ENCODE data around the gene KIAA1328. TPM values are rescaled to one million over a fixed set of nuclear protein-coding genes. Genes with fewer than 3 reads are reported as not detected.

Gene KIAA1328
- total and polyA plus RNA-seq, 9 of the 15 experiments (the other 6 are each of a cell fraction or from before 2014, with no cell fraction given) = 4.0 to 8.6 (median 7.4) TPM

GRCh38 chr18:37006742-37007141 lies 177.8 kb downstream of the KIAA1328 start (continued):
- no peak for TF ChIP-seq ARID3A (IDR thresholded peaks at IDR 0.05; ENCODE audit: borderline replicate concordance, low read depth, low read length)
- no peak for TF ChIP-seq ZBTB17 (CRISPR knock-in tag; IDR thresholded peaks at IDR 0.05)
- no peak for TF ChIP-seq ZNF282 (CRISPR knock-in tag; IDR thresholded peaks at IDR 0.05)
- no peak for TF ChIP-seq CHD4 (IDR thresholded peaks at IDR 0.05; ENCODE audit: insufficient read depth, insufficient replicate concordance, low read depth, low read length, poor library complexity, severe bottlenecking)
- TF ChIP-seq ZNF23 (CRISPR knock-in tag; IDR thresholded peaks at IDR 0.05) = no peak
- TF ChIP-seq ZNF655 (CRISPR knock-in tag; IDR thresholded peaks at IDR 0.05) = no peak
- no peak for TF ChIP-seq ZEB2 (IDR thresholded peaks at IDR 0.05)

DNA sequence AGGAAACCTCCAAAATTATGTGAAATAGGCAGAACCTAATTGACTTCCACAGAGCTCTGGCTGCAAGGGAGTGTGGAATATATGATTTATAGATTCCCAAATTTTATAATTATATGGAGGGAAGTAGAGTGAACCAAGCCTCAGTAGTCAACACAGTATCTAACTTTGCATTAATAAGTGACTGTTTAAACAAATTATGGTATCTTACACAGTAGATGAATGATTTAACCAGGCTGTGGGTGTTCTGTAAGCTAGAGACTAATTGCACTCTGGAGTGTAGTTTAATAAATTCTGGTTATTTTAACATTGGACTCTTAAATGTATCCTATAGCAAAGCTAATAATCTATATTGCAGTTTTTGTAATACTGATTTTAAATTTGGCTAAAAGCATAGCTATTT lies 183.5 kb downstream of the KIAA1328 start:
- no peaks in the 10 kb centered on the region for H3K9me3 ChIP-seq (replicated peaks; ENCODE audit: control insufficient read depth, insufficient read depth, low read depth, low read length)
- H3K4me2 ChIP-seq (ENCODE audit: insufficient read depth, low read length) = no peak overlapping the region
- in situ Hi-C loops (cut with MboI) (no loop called here), intact Hi-C loops (cut with micrococcal nuclease) (no loop called here)
- H4K20me1 ChIP-seq (replicated peaks; ENCODE audit: control insufficient read depth, insufficient read depth, low read length) = no peaks in the 10 kb centered on the region
- TF ChIP-seq ZNF551 (CRISPR knock-in tag; IDR thresholded peaks at IDR 0.05) = no peak
- TF ChIP-seq CHD4 (IDR thresholded peaks at IDR 0.05; ENCODE audit: insufficient read depth, insufficient replicate concordance, low read depth, low read length, poor library complexity, severe bottlenecking) = no peak
- TF ChIP-seq PHF21A (IDR thresholded peaks at IDR 0.05; ENCODE audit: borderline replicate concordance, low read depth) = no peak
- TF ChIP-seq KAT7 (CRISPR knock-in tag; IDR thresholded peaks at IDR 0.05; ENCODE audit: borderline replicate concordance) = no peak
- no peak for TF ChIP-seq ZNF217 (CRISPR knock-in tag; IDR thresholded peaks at IDR 0.05)
- TF ChIP-seq TFAM (CRISPR knock-in tag; conservative IDR thresholded peaks at IDR 0.05) = no peak
- TF ChIP-seq KAT2B (IDR thresholded peaks at IDR 0.05; ENCODE audit: low read depth, low read length) = no peak
- TF ChIP-seq RBM34 (IDR thresholded peaks at IDR 0.05; ENCODE audit: borderline replicate concordance, insufficient read depth, low read length) = no peak
- TF ChIP-seq ZNF785 (CRISPR knock-in tag; IDR thresholded peaks at IDR 0.05) = no peak
- TF ChIP-seq HOXB6 (CRISPR knock-in tag; IDR thresholded peaks at IDR 0.05; ENCODE audit: borderline replicate concordance) = no peak
- TF ChIP-seq ZNF133 (CRISPR knock-in tag; IDR thresholded peaks at IDR 0.05) = no peak
- TF ChIP-seq XRCC5 (IDR thresholded peaks at IDR 0.05; ENCODE audit: low read depth, low read length) = no peak
- no peak for TF ChIP-seq KHSRP (IDR thresholded peaks at IDR 0.05)
- H3K36me3 ChIP-seq (ENCODE audit: control insufficient read depth, insufficient read depth, low read length) = no peaks in the 10 kb centered on the region
- ChIA-PET POLR2A (no interaction called here), CTCF (ENCODE audit: low intra/inter-chr PET ratio) (no interaction called here)
- FAIRE-seq (no peak), ATAC-seq (no peak), DNase-seq (ENCODE audit: extremely low read depth in 1 of 4, low spot score in 3 of 4) (no peak)
- no peaks in the 10 kb centered on the region for H3K79me2 ChIP-seq (ENCODE audit: control insufficient read depth, insufficient read depth, low read length)
- no peak overlapping the region for H3K4me3 ChIP-seq
- no peak overlapping the region for H3K27ac ChIP-seq (ENCODE audit: extremely low read depth, low read depth, low read length)
- H3K27me3 ChIP-seq (ENCODE audit: control insufficient read depth in 2 of 2, insufficient read depth in 2 of 2, low read length in 2 of 2) = no peaks in the 10 kb centered on the region
- H3K9ac ChIP-seq (ENCODE audit: insufficient read depth in 1 of 2, low read depth in 2 of 2, low read length in 2 of 2) = no peak overlapping the region
- no peaks in the 10 kb centered on the region for H3K4me1 ChIP-seq (replicated peaks in 1 of 2; ENCODE audit: control insufficient read depth in 2 of 2, insufficient read depth in 2 of 2, low read length in 2 of 2)
- BruUV-seq (replicated peaks) = no TSS peak
- H2AFZ ChIP-seq (ENCODE audit: low read depth, low read length) = no peak overlapping the region
- H3K9me1 ChIP-seq (ENCODE audit: control insufficient read depth, insufficient read depth, low read length) = no peaks in the 10 kb centered on the region

Data from K562 (cell line).